A673 (cell line): ENCODE measurements around the gene CRYBB1.

Experiments used
- CTCF ChIP-seq: fragments of 300-800, 200-600 bp; sonication (generic); conservative IDR thresholded peaks from 2 replicates; pipeline ENCODE4 v1.5.1; 2017; ENCODE audit warnings: low read depth, mild to moderate bottlenecking, antibody characterized with exemption, low read length, moderate library complexity, mixed read lengths
- EZH2 ChIP-seq: fragments of 200-600 bp; sonication (generic); IDR thresholded peaks from 2 replicates; pipeline ENCODE4 v1.6.1; 2017; ENCODE audit warnings: borderline replicate concordance, low read depth, mild to moderate bottlenecking, mixed read lengths, antibody characterized with exemption, low read length; ENCODE audit not compliant: poor library complexity, severe bottlenecking

DNA sequence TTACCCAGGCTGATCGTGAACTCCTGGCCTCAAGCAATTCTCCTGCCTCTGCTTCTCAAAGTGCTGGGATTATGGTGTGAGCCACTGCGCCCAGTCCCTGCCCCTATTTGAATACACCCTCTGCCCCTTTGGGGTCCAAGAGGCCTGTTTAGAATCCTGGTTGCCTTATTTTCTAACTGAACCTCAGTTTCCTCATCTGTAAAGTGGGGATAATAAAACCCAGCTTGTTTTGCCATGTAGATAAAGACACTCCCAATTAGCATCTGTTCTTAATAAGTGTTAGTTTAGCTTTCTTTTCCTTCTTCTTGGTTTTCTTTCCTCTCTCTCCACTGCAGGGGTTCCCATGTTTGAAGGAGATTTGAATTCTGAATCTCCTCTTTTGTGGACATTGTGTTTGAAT, 44.3 kb upstream of the CRYBB1 start:
- no peak for TF ChIP-seq CTCF
- TF ChIP-seq EZH2 = no peak
